Cardiac muscle cell (in vitro differentiated cells and primary cell): Measurements from ENCODE around the gene RDH12. TPM values are rescaled to one million over a fixed set of nuclear protein-coding genes. Genes with fewer than 3 reads are reported as not detected.

ENCODE experiments used
- DNase-seq, 2 donors: peaks; one replicate each; pipeline versions ENCODE4 v3.0.0 to v3.0.0-alpha.2; 2010 to 2017; ENCODE audit warnings: low read depth in 1 of 2, low spot score in 1 of 2
- H3K27ac ChIP-seq: fragments of 200-600 bp; sonication (generic); 2 replicates; pipeline ENCODE4 v1.5.1; 2016
- H3K27me3 ChIP-seq: fragments of 200-600 bp; sonication (generic); 2 replicates; pipeline ENCODE4 v1.6.0; 2016; ENCODE audit warnings: control low read depth
- H3K36me3 ChIP-seq: fragments of 200-600 bp; sonication (generic); 2 replicates; pipeline ENCODE4 v1.5.1; 2016; ENCODE audit warnings: control low read depth
- H3K4me1 ChIP-seq: fragments of 200-600 bp; sonication (generic); 2 replicates; pipeline ENCODE4 v1.8.1; 2017; ENCODE audit warnings: low read depth, mild to moderate bottlenecking, mixed run types
- H3K4me3 ChIP-seq: fragments of 200-600 bp; sonication (generic); 2 replicates; pipeline ENCODE4 v1.5.1; 2016; ENCODE audit warnings: mild to moderate bottlenecking
- H3K9me3 ChIP-seq: fragments of 200-600 bp; sonication (generic); 2 replicates; pipeline ENCODE4 v1.5.1; 2017; ENCODE audit warnings: low read depth, mild to moderate bottlenecking, control low read depth
- CTCF ChIP-seq: IDR thresholded peaks from 2 replicates; pipeline ENCODE4 v1.5.1; 2012; ENCODE audit warnings: low read depth, mild to moderate bottlenecking, low read length
- polyA plus RNA-seq: library from polyadenylated mRNA; unstranded; fragments of >200 nt; fragmentation: Nextera tagmentation; extraction: Ambion mirVana; gene quantifications from 2 replicates; pipeline ENCODE4 v1.2.1, GENCODE V29; 2016
- total RNA-seq: library from RNA; depleted of rRNA; stranded (reverse); fragments of >200 nt; gene quantifications from 2 replicates; pipeline ENCODE4 v1.2.3, GENCODE V29; 2016

RDH12 gene
- total and polyA plus RNA-seq, 2 experiments from 2014 or later = 0.48 to 1.7 TPM

- H3K27ac ChIP-seq = no peak overlapping the region
- H3K9me3 ChIP-seq = no peaks in the 10 kb centered on the region
- no peak for TF ChIP-seq CTCF
- H3K4me3 ChIP-seq = no peak overlapping the region
- no peaks in the 10 kb centered on the region for H3K36me3 ChIP-seq
- H3K27me3 ChIP-seq = no peaks in the 10 kb centered on the region
- peaks cover 7% of the 10 kb centered on the region for H3K4me1 ChIP-seq
- DNase-seq = no peak
Observed at GRCh38 chr14:67668559-67668958, 33.1 kb upstream of the RDH12 start.

DNA sequence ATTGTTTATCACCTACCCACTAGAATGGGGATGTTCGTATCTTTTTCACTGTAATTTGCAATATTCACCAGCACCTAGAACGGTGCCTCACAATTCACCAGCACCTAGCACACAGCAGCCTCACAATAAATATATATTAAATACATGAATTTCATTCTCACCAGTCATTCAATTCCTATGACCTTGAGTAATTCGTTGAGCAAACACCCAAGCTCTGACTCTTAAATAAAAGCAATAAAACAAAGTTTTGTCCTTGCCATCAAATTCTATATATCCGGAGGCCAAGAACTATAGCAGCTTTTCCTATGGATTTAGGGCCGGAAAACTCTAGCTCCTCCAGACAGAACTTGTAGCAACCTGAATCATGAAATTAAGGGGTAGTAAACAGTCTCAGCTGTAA lies 28.2 kb upstream of the RDH12 start:
- Histone ChIP-seq H3K4me3 (peak overlapping the region; percentile 89), H3K27ac (peak overlapping the region; percentile 100), H3K4me1 (peaks cover 9% of the 10 kb centered on the region), H3K27me3 (no peaks in the 10 kb centered on the region), H3K9me3 (no peaks in the 10 kb centered on the region), H3K36me3 (peaks cover 9% of the 10 kb centered on the region)
- no peak for TF ChIP-seq CTCF
- DNase-seq = no peak

- TF ChIP-seq CTCF = peak; percentile 32
- H3K27ac ChIP-seq = peak overlapping the region; percentile 100
- no peaks in the 10 kb centered on the region for H3K9me3 ChIP-seq
- peaks cover 9% of the 10 kb centered on the region for H3K4me1 ChIP-seq
- H3K4me3 ChIP-seq = peak overlapping the region; percentile 89
- peak; percentile 58 to 91 for DNase-seq
- H3K27me3 ChIP-seq = no peaks in the 10 kb centered on the region
- H3K36me3 ChIP-seq = peaks cover 10% of the 10 kb centered on the region
Observed at GRCh38 chr14:67674139-67674479, 27.6 kb upstream of the RDH12 start.

GRCh38 chr14:67674480-67675218 lies 27.0 kb upstream of the RDH12 start, which contains the start of gene VTI1B:
VTI1B (minus strand) TSS chr14:67674632; CDS start chr14:67674489, 143 bp downstream.
- Histone ChIP-seq H3K4me3 (peak within 1 kb of the TSS; percentile 89), H3K36me3 (peaks cover 10% of the 10 kb centered on the region), H3K9me3 (no peaks in the 10 kb centered on the region), H3K27me3 (no peaks in the 10 kb centered on the region), H3K27ac (peak within 1 kb of the TSS; percentile 100), H3K4me1 (peaks cover 9% of the 10 kb centered on the region)
- peak; percentile 83 to 90 for DNase-seq
- peak; percentile 36 for TF ChIP-seq CTCF

DNA sequence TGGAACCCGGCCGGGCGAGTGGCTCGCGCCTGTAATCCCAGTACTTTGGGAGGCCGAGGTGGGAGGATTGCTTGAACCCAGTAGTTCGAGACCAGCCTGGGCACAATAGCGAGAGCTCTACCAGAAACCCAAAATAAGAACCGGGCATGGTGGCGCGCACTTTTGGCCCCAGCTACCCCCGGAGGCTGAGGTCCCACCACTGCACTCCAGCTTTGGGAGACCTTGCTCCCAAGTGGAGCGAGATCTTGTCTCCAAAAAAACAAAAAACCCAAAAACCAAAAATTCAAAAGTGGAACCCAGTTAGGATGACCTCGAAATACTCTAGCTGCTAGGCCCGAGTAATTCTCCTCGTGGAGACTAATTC lies 26.5 kb upstream of the RDH12 start:
- Histone ChIP-seq H3K27me3 (no peaks in the 10 kb centered on the region), H3K4me3 (peak overlapping the region; percentile 89), H3K9me3 (no peaks in the 10 kb centered on the region), H3K27ac (peak overlapping the region; percentile 100), H3K36me3 (peaks cover 10% of the 10 kb centered on the region), H3K4me1 (peaks cover 9% of the 10 kb centered on the region)
- no peak for TF ChIP-seq CTCF
- no peak for DNase-seq
